NCI-H69 (cell line): ENCODE results near the gene HIP1R.
"Not testable (repeated sequence)": the region's sequence is repeated elsewhere in the genome, so short reads cannot be mapped to it uniquely, and the experiment has no call there.

ENCODE experiments used
- DNase-seq: peaks from one replicate; lab custom pipeline; 2025; lab: John Stamatoyannopoulos, UW

The HIP1R gene

GRCh38 chr12:122872815-122873361 lies 37.6 kb downstream of the HIP1R start:
- peak; percentile 73 for DNase-seq

DNA sequence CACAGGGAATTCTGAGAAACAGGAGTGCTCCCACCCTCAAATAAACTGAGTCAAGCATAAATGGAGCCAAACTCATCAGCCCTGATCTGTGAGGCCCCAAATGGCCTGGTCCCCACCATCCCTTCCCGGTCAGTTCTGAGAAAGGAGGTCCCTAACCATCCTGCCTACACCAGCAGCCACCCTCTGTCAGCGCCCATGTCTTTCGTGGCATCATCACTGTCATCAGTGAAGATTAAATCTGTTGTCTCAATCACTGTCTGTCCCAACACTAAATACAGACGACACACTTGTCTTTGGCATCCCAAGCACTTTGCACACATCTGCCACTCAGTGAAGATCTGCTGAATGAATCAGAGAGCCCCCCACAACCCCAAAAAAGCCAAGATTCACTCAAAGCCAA lies 38.3 kb downstream of the HIP1R start:
- no peak for DNase-seq

GRCh38 chr12:122874081-122874480 lies 38.8 kb downstream of the HIP1R start:
- DNase-seq, result no peak

DNA sequence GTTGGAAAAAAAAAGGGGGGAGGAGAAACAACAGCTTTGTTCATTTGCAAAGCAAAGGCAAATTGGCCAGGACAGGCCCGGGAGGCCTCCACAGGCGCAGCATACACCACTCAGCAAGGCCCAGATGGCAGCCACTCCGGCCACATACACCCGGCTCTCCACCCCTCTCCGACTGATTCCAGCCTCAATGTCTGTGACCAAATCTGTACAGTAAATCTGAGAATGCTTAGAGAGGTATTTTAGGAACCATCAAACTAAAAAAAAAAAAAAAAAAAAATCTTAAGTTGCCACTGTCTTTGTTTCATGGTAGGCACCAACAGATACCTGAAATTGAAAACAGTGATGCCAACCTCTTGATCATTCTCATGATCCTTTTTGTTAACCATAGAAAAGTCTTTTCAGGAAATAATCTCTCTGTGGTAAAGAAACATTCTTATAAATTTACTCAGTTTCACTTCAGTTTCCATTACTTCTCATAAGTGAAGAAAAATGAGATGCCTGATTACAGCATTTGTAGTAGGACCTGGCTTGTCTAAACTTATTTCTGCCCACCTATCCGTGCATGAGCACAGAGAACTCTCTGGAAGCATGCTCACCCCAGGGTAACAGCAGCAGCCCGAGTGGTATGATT lies 40.4 kb downstream of the HIP1R start:
- peak; percentile 46 for DNase-seq

DNA sequence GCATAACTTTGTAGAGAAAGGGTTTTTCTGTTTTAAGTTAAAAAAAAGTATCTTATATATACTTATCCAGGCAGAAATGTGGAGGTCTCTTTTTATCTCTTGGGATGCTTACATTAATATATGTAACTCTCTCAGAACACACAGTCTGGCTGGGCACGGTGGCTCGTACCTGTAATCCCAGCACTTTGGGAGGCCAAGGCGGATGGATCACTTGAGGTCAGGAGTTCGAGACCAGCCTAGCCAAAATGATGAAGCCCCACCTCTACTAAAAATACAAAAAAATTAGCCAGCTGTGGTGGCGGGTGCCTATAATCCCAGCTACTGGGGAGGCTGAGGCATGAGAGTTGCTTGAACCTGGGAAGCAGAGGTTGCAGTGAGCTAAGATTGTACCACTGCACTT lies 41.0 kb downstream of the HIP1R start:
- not testable (repeated sequence) for DNase-seq

- peak; percentile 77 for DNase-seq
These were observed 41.5 kb downstream of the HIP1R start for GRCh38 chr12:122876731-122877130.

DNA sequence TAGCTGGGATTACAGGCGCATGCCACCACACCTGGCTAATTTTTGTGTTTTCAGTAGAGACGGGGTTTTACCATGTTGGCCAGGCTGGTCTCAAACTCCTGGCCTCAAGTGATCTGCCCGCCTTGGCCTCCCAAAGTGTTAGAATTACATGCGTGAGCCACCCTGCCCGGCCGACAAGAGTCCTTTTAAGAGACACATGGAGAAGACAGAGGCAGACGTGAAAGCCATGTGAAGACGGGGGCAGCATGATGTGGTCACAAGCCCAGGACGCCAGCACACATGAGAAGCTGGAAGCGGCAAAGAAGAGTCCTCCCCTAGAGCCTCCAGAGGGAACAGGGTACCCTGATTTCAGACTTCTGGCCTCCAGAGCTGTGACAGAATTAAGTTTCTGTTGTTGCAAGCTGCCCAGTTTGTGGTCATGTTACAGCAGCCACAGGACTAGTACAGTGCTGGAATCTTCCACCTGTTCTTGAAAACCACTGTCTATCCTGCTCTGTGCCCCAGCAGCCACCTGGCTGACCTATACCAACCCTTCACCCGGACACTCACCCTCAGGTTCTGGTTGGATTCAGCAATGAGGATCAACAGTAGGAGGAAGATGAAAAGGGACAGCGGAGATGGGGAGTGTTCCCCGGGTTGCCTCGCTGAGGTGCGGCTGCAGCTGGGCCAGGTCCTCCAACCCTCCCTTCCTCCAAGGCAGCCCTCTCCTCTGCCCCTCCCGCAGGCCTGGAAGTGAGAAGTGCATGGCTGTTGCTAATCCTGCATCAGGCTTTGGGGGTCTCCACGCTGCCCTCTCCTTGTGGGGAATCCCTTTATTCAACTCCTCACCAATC lies 43.7 kb downstream of the HIP1R start:
- DNase-seq, result no peak

GRCh38 chr12:122880155-122880667 lies 45.0 kb downstream of the HIP1R start:
- peak; percentile 52 for DNase-seq

DNA sequence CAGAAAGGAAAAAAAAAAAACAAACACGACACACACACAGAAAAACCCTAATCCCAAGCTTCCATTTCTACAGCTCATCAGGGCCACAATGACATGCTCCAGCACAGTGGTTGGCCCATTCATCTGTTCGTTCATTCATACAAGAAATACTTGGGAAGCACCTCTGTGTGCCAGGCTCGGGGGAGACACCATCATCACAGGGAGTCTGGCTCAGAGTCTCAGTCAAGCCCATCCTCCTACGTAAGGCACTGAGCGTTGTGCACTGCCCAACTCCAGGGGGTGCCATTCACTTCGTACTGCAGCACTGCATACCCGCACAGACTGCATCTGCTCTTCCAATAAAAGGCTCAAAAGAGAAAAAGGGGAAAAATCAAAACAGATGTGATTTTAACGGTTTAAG lies 45.4 kb downstream of the HIP1R start:
- peak; percentile 81 for DNase-seq

GRCh38 chr12:122882908-122883558 lies 47.8 kb downstream of the HIP1R start:
- no peak for DNase-seq

DNA sequence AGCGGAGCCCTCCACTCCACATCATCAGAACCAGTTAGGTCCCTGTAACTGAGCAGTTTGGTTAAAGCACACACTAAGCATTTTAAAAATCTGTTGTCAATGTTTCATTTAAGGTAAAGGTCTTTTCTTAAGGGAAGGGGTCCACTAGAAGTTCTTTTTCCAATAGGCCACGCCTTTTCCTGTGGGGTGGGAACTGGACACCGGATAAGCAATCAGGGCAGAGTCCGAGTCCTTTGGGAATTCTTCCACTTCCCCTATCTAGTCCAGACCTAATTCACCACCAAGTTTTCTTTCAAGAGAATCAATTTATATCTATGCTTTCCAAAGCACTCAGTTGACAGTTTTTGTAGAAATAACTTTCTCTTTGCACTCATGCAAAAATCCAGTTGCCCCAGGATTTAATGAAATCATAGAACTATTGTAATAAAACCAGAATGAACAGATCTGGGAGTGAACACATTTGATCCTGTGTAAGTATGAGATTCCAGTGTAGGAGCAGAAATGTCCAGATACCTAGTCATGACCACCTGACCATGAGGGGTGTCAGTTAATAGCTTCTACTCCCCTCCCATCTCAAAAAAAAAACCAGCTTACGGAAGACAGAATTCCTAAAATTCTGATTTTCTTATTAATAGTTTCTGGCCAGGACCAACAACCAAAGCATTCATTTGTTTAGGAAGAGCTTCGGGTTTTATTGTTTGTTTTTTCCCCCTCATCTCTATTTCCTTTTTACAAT lies 49.0 kb downstream of the HIP1R start:
- DNase-seq, result no peak

DNA sequence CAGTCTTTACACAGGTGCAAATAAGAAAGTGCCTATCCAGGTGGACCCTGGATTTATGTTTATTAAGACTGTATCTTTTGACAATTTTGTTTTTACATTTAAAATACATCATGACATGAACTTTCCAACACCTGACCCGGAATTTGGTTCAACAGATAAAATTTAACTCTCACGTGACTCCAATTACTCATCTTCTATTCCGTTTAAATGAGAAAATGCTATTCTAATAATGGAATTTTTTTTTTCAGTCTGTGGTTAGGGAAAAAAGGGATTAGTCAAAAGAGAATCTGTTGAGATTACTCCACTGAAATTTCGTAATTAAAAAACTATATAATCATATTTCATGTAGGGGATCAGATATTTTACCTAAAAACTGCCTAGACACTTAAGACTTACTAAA lies 49.6 kb downstream of the HIP1R start:
- no peak for DNase-seq

GRCh38 chr12:122886161-122886560 lies 50.9 kb downstream of the HIP1R start:
- no peak for DNase-seq

- peak; percentile 79 for DNase-seq
These were observed 51.9 kb downstream of the HIP1R start for GRCh38 chr12:122886851-122887818.

- no peak for DNase-seq
These were observed 52.6 kb downstream of the HIP1R start for GRCh38 chr12:122887819-122888212.

DNA sequence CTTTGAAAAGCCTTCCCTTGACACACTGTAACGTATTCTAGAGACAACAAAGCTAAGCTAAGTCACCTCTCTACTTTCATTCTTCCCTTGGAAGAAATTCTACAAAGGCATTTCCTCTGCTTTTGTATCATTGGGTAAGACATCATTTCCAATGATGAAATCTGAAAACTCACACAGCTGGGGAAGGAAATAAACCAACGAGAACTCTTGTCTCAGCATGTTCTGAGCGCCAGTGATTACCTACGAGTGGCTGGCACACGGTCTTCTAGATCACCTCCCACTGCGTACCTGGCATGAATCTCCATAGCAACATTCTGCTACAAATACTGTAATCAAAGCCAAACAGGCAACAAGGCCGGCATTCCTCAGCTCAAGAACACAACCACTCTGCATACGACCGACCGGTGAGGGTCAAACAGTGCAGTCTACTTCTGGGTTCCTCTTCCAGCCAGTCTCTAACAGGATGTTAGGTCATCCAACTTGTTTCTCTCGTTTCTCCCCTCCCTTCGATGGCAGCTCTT lies 53.0 kb downstream of the HIP1R start:
- DNase-seq, result peak; percentile 80

- no peak for DNase-seq
These were observed 54.7 kb downstream of the HIP1R start for GRCh38 chr12:122889761-122890520.

DNA sequence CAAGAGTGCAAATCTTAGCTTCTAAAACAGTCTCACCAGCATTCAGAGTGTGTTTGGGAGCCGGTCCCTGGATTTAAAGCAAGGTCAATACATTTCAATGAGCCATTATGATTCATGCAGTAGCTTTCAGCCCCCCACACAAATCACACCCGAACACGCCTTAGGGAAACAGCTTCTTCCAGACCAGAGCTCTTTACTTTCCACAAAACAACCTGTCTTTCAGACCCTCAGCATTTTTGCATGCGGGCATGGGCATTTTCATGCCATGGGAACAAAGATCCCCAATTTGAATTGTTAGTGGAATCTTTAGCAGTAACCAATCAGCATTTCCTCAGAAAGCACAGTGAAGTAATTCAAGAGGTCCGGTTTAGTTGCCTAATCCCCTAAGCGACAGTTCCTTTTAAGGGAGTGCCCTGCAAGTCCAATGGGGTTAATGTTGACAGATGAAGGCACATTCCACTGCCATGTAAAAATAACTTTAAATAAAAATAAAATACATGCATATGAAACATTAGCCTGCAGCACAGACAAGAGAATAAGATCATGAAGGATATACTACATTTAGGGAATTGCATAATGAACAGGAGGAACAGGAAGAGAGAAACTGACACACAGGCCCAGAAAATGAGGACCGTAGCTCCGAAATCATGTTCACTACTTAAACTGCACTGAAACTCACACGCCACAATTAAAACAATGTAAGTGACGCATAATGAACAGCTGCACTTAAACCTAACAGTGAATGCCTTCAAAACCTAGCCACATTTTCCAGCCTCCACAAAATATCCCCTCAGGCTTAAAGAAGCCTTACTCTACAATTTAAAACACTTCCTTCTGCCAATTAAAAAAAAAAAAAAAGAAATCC lies 56.6 kb downstream of the HIP1R start:
- peak; percentile 60 for DNase-seq

DNA sequence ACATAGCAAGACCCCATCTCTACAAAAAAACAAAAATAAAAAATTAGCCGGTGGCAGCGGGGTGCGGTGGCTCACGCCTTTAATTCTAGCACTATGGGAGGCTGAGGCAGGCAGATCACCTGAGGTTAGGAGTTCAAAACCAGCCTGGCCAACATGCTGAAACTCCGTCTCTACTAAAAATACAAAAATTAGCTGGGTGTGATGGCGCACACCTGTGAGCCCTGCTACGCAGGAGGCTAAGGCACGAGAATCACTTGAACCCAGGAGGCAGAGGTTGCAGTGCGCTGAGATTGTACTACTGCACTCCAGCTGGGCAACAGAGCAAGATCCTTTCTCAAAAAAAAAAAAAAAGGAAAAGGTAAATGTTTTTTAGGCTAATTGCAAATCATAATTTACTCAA lies 57.5 kb downstream of the HIP1R start:
- not testable (repeated sequence) for DNase-seq
